IPS DF 6.9 (cell line): ENCODE measurements around the gene RSBN1L.

Experiments
- DNase-seq: peaks from one replicate; pipeline ENCODE4 v3.0.0-alpha.2; 2013; ENCODE audit warnings: low read depth, low spot score
- H3K27ac ChIP-seq: one replicate; pipeline ENCODE4 v1.5.1; 2013; ENCODE audit warnings: low read length, control low read depth
- H3K27me3 ChIP-seq: 2 replicates; pipeline ENCODE4 v1.6.1; 2013; ENCODE audit warnings: mild to moderate bottlenecking, low read length; ENCODE audit not compliant: control insufficient read depth, insufficient read depth
- H3K36me3 ChIP-seq: 2 replicates; pipeline ENCODE4 v1.6.1; 2013; ENCODE audit warnings: low read length; ENCODE audit not compliant: control insufficient read depth, insufficient read depth
- H3K4me1 ChIP-seq: 2 replicates; pipeline ENCODE4 v1.6.1; 2013; ENCODE audit warnings: low read length; ENCODE audit not compliant: control insufficient read depth, insufficient read depth
- H3K4me3 ChIP-seq: 2 replicates; pipeline ENCODE4 v1.5.1; 2013; ENCODE audit warnings: mild to moderate bottlenecking, low read length
- H3K9me3 ChIP-seq: 2 replicates; pipeline ENCODE4 v1.6.1; 2013; ENCODE audit warnings: low read length, inconsistent platforms; ENCODE audit not compliant: control insufficient read depth, insufficient read depth
- WGBS: extraction: QIAGEN DNeasy Blood & Tissue Kit; methylation state at CpG from one replicate; pipeline ENCODE4 v1.1.7; 2013; ENCODE audit warnings: mixed read lengths, missing lambda C conversion rate; ENCODE audit not compliant: insufficient read length, insufficient coverage; 5-methylcytosine and 5-hydroxymethylcytosine counted together

Gene RSBN1L

DNA sequence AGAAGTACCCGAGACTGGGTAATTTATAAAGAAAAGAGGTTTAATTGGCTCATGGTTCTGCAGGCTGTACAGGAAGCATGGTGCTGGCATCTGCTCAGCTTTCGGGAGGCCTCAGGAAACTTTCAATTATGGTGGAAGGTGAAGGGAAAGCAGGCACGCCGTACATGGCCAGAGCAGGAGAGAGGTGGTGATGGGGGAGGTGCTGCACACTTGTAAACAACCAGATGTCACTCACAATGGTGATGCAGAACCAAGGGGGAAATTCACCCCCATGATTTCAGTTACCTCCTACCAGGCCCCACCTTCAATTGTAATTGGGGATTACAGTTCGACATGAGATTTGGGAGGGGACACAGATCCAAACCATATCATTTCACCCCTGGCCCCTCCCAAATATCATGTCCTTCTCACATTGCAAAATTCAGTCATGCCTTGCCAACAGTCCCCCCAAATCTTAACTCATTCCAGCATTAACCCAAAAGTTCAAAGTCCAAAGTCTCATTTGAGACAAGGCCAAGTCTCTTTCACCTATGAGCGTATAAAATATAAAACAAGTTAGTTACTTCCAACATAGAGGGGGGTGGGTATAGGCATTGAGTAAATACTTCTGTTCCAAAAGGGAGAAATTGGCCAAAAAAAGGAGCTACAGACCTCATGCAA lies 50.0 kb downstream of the RSBN1L start:
- H3K27ac ChIP-seq, result no peak overlapping the region
- no CpG with 5 or more reads among the region's 6 CpGs for WGBS
- DNase-seq, result no peak
- no peaks in the 10 kb centered on the region for H3K27me3 ChIP-seq
- H3K4me1 ChIP-seq, result no peaks in the 10 kb centered on the region
- H3K36me3 ChIP-seq, result no peaks in the 10 kb centered on the region
- H3K9me3 ChIP-seq, result no peaks in the 10 kb centered on the region
- H3K4me3 ChIP-seq, result no peak overlapping the region

DNA sequence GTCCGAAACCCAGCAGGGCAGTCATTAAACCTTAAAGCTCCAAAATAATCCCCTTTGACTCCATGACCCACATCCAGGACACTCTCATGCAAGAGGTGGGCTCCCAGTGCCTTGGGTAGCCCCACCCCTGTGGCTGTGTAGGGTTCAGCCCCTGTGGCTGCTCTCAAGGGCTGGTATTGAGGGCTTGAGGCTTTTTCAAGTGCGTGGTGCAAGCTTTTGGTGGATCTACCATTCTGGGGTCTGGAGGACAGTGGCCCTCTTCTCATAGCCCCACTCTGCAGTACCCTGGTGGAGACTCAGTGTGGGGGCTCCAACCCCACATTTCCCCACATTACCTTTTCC lies 50.5 kb downstream of the RSBN1L start:
- Histone ChIP-seq H3K27ac (no peak overlapping the region), H3K4me1 (no peaks in the 10 kb centered on the region), H3K36me3 (no peaks in the 10 kb centered on the region), H3K9me3 (no peaks in the 10 kb centered on the region), H3K4me3 (no peak overlapping the region), H3K27me3 (no peaks in the 10 kb centered on the region)
- no peak for DNase-seq
- WGBS, result no CpG with 5 or more reads among the region's 2 CpGs

DNA sequence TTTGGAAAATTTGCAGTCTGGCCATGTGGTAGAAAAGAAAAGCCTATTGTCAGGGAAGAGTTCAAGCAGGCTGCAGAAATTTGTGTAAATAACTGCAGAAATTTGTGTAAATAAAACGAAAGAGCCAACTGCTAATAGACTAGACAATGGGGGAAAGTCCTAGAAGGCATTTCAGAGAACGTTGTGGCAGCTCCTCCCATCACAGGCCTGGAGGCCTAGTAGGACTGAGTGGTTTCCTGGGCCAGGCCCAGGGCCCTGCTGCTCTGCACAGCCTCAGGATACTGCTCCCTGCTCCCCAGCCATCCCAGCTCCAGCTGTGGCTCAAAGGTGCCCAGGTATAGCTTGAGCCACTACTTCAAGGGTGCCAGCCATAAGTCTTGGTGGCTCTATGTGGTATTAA lies 50.9 kb downstream of the RSBN1L start:
- no peaks in the 10 kb centered on the region for H3K9me3 ChIP-seq
- no peak overlapping the region for H3K4me3 ChIP-seq
- no CpG with 5 or more reads among the region's 2 CpGs for WGBS
- no peaks in the 10 kb centered on the region for H3K27me3 ChIP-seq
- no peak for DNase-seq
- no peaks in the 10 kb centered on the region for H3K36me3 ChIP-seq
- H3K27ac ChIP-seq, result no peak overlapping the region
- no peaks in the 10 kb centered on the region for H3K4me1 ChIP-seq

DNA sequence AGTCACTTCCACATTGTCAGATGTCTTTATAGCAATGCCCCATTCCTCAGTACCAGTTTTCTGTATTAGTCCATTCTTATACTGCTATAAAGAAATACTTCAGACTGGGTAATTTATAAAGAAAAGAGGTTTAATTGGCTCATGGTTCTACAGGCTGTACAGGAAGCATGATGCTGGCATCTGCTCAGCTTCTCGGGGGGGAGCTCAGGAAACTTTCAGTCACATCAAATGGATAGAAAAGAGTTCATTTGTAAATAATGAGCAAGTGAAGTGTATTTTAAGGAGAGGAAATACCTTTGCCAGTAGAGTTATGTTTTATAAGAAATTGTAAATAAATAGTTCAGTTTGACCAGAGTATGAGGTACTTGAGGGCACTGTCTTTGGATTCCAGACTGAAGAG lies 51.5 kb downstream of the RSBN1L start:
- H3K4me3 ChIP-seq, result no peak overlapping the region
- no peaks in the 10 kb centered on the region for H3K4me1 ChIP-seq
- H3K27ac ChIP-seq, result no peak overlapping the region
- no CpG with 5 or more reads among the region's 1 CpG for WGBS
- no peaks in the 10 kb centered on the region for H3K9me3 ChIP-seq
- DNase-seq, result no peak
- no peaks in the 10 kb centered on the region for H3K36me3 ChIP-seq
- no peaks in the 10 kb centered on the region for H3K27me3 ChIP-seq

DNA sequence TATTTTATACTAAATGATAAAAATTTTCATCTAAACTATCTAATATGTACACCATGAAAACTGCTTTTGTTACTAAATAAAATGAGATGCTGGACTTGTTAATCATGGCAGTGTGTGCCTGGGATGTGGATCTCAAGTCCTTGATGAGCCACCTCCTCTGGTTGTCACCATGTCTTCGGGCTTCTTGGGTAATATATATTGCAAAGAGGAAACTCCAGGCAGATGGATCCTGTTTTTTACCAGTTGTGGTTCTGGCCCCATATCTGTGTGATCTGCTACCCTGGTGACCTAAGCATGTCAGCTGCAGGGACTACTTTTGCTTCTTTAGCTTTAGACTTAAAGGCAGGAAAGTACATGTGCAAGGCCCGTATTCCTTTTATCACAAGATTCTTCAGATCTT lies 55.8 kb downstream of the RSBN1L start:
- Histone ChIP-seq H3K36me3 (no peaks in the 10 kb centered on the region), H3K9me3 (no peaks in the 10 kb centered on the region), H3K4me3 (no peak overlapping the region), H3K27me3 (no peaks in the 10 kb centered on the region), H3K27ac (no peak overlapping the region), H3K4me1 (no peaks in the 10 kb centered on the region)
- no peak for DNase-seq
- no CpG with 5 or more reads among the region's 2 CpGs for WGBS

DNA sequence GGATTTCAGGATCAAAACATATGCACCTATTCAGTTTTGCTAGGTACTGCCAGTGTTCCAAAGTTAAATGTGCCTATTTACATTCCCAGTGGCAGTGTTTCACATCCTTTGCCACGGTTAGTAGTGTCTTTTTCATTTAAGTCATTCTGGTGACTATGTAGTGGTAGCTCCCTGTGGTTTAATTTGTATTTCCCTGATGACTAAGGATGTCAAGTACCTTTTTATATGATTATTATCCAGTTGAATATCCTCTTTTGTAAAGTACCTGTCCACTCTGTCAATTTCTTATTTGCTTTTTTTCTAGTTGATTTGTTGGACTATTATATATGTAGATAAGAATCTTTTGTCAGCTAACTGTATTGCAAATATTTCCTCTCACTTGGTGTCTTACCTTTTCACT lies 56.9 kb downstream of the RSBN1L start:
- DNase-seq, result no peak
- H3K9me3 ChIP-seq, result no peaks in the 10 kb centered on the region
- H3K36me3 ChIP-seq, result no peaks in the 10 kb centered on the region

DNA sequence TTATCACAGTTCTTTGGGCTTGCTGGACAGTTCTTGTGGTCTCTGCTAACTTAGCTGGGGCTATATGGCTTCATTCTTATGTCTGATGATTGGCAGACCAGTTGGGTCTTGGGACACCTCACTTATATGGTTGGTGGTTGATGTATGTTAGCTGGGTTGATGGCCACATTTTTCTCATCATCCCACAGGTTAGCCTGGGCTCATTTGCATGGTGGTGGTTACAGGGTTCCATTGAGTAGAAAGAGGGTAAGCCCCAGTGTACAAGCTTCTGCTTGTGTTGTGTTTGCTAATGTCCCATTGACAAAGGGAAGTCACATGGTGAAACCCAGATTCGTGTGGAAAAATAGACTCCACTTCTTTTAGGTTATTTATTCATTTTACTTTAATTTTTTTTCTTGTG lies 61.3 kb downstream of the RSBN1L start:
- no peaks in the 10 kb centered on the region for H3K36me3 ChIP-seq
- H3K9me3 ChIP-seq, result no peaks in the 10 kb centered on the region
- no CpG with 5 or more reads among the region's 1 CpG for WGBS
- no peak overlapping the region for H3K4me3 ChIP-seq
- no peaks in the 10 kb centered on the region for H3K4me1 ChIP-seq
- H3K27me3 ChIP-seq, result no peaks in the 10 kb centered on the region
- H3K27ac ChIP-seq, result no peak overlapping the region
- DNase-seq, result no peak

More for the DNA sequence above, 56.9 kb downstream of the RSBN1L start:
- Histone ChIP-seq H3K27ac (no peak overlapping the region), H3K4me3 (no peak overlapping the region), H3K27me3 (no peaks in the 10 kb centered on the region), H3K4me1 (no peaks in the 10 kb centered on the region)
- WGBS, result no CpG with 5 or more reads among the region's 1 CpG

DNA sequence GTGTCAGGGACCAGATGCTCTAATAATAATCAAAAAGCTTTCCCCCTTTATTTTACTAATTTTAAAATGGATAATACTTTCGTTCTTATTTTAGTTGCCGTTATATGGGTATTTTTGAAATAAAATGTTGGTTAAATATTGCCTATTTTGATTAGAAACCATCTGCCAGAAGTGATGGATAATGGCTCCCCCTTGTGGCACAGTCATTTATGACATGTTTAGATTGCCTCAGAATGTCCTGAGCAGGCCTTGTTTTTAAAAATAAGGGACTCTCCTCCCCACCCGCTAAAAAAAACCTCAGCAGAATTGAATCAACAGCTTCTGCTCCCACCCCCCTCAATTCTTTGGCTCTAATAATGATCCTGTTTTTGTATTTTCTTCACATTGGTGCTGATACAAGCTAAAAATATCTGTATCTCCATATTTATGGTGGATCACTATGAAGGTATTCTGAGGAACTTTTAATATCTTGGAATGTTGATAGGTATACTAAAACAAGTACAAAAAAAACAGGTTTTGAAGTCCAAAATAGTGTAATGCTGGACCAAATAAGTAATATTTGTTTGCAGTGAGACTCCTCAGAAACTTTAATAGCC lies 63.1 kb downstream of the RSBN1L start:
- no peaks in the 10 kb centered on the region for H3K27me3 ChIP-seq
- H3K36me3 ChIP-seq, result no peaks in the 10 kb centered on the region
- H3K4me3 ChIP-seq, result no peak overlapping the region
- H3K27ac ChIP-seq, result no peak overlapping the region
- H3K4me1 ChIP-seq, result no peaks in the 10 kb centered on the region
- H3K9me3 ChIP-seq, result no peaks in the 10 kb centered on the region
- DNase-seq, result peak; percentile 67
- no CpG with 5 or more reads among the region's 3 CpGs for WGBS

DNA sequence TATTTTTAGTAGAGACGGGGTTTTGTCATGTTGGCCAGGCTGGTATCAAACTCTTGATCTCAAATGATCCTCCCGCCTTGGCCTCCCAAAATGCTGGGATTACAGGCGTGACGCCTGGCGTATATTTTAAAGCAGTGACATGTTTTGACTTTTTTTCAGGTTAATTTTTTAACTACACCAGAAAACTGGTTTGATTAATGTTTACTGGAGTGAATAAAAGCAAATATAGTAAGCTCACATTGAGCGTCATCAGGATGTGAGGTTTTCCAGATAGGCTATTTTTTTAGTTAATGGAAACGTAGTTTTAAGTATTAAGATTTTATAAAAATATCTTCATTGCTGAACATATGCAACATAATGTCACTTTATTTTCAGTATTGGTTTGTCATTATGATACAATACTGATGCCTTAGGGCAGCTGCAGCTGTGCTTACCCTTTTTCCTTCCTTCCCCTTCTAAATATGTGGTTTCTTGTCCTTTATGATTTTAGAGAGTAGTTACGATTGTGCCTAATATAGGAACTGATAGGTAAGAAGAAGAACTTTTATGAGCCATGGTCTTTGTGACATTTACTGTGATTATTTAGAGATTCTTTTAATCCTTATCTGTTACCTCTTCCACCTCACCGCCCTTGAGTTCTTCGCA lies 64.7 kb downstream of the RSBN1L start:
- no peak for DNase-seq
- Histone ChIP-seq H3K4me3 (no peak overlapping the region), H3K4me1 (no peaks in the 10 kb centered on the region), H3K27me3 (no peaks in the 10 kb centered on the region), H3K9me3 (no peaks in the 10 kb centered on the region), H3K36me3 (no peaks in the 10 kb centered on the region), H3K27ac (no peak overlapping the region)
- no CpG with 5 or more reads among the region's 10 CpGs for WGBS

DNA sequence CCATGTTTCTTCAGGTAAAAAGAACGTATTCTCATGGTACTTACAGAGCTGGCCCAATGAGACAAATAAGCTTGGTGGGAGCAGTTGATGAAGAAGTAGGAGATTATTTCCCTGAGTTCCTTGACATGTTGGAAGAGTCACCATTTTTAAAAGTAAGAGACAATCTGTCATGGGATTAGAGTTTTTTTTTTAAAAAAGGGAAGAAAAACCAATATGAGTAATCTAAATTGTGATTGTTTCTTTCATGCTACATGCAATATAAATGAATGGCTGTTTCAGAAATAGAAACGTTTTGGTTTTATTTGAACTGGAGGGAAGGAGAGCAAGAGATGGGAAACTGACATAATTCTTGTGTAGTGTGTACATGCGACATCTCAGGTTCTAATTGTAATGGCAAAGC lies 69.2 kb downstream of the RSBN1L start:
- Histone ChIP-seq H3K36me3 (no peaks in the 10 kb centered on the region), H3K9me3 (no peaks in the 10 kb centered on the region; the same call in 1 of the 2 replicates), H3K27ac (no peak overlapping the region), H3K4me1 (no peaks in the 10 kb centered on the region), H3K4me3 (no peak overlapping the region), H3K27me3 (no peaks in the 10 kb centered on the region)
- no peak for DNase-seq
- WGBS, result no CpG with 5 or more reads among the region's 3 CpGs
